IMR-90 (cell line): Measurements from ENCODE around the gene PSENEN. TPM values are rescaled to one million over a fixed set of nuclear protein-coding genes. Genes with fewer than 3 reads are reported as not detected.

Experiments
- ATAC-seq: fragments of 200-7000 bp; cut with Tn5 transposase; 2 replicates; pipeline ENCODE4 v1.9.1; 2020; ENCODE audit warnings: low read depth, mild to moderate bottlenecking, moderate library complexity
- BruUV-seq: library from RNA; stranded (reverse); fragments of 400-500 nt; replicated peaks from 2 replicates; lab custom pipeline; 2021; lab: Mats Ljungman, UMichigan
- CTCF ChIA-PET: fragments of 300-600 bp; formaldehyde crosslinking; extraction: SDS; loops from one replicate; lab custom pipeline; 2021; ENCODE audit warnings: antibody characterized with exemption; lab: Yijun Ruan, JAX
- POLR2A ChIA-PET: fragments of 300-600 bp; sonication (Branson Sonifier 250); formaldehyde crosslinking; loops from one replicate; lab custom pipeline; 2022; ENCODE audit warnings: antibody characterized with exemption; ENCODE audit not compliant: unreplicated experiment; lab: Charles Lee
- DNase-seq: peaks from one replicate; pipeline ENCODE4 v3.0.0; 2013
- H2AFZ ChIP-seq: replicated peaks from 2 replicates; pipeline ENCODE3; 2013; ENCODE audit warnings: low read length, mild to moderate bottlenecking; ENCODE audit not compliant: poor library complexity
- H2AK5ac ChIP-seq: 2 replicates; pipeline ENCODE4 v1.6.1; 2013; ENCODE audit warnings: low read depth, low read length, inconsistent platforms
- H2AK9ac ChIP-seq: replicated peaks from 2 replicates; pipeline ENCODE3; 2013; ENCODE audit warnings: mild to moderate bottlenecking, low read depth, low read length, moderate library complexity; ENCODE audit not compliant: poor library complexity
- H2BK120ac ChIP-seq: 2 replicates; pipeline ENCODE4 v1.6.1; 2013; ENCODE audit warnings: low read depth, low read length, inconsistent platforms
- H2BK15ac ChIP-seq: 3 replicates; pipeline ENCODE4 v1.6.1; 2013; ENCODE audit warnings: low read depth, low read length, inconsistent platforms
- H2BK20ac ChIP-seq: 2 replicates; pipeline ENCODE4 v1.6.1; 2013; ENCODE audit warnings: low read depth, mild to moderate bottlenecking, inconsistent platforms, low read length, moderate library complexity
- H2BK5ac ChIP-seq: 2 replicates; pipeline ENCODE4 v1.6.1; 2013; ENCODE audit warnings: mild to moderate bottlenecking, low read depth, low read length, inconsistent platforms; ENCODE audit not compliant: poor library complexity, severe bottlenecking
- H3K14ac ChIP-seq: replicated peaks from 2 replicates; pipeline ENCODE4 v1.6.1; 2013; ENCODE audit warnings: low read depth, low read length, inconsistent platforms
- H3K18ac ChIP-seq: 2 replicates; pipeline ENCODE4 v1.6.1; 2013; ENCODE audit warnings: low read depth, low read length, control low read depth
- H3K23ac ChIP-seq: 2 replicates; pipeline ENCODE4 v1.6.1; 2013; ENCODE audit warnings: low read depth, low read length, inconsistent platforms
- H3K27ac ChIP-seq: 2 replicates; pipeline ENCODE4 v1.5.1; 2013; ENCODE audit warnings: mild to moderate bottlenecking, control low read depth, low read length; ENCODE audit not compliant: insufficient read depth
- H3K27me3 ChIP-seq: 2 replicates; pipeline ENCODE4 v1.6.1; 2013; ENCODE audit warnings: low read length; ENCODE audit not compliant: control insufficient read depth, insufficient read depth
- H3K36me3 ChIP-seq: 2 replicates; pipeline ENCODE4 v1.6.1; 2013; ENCODE audit warnings: low read length, mixed read lengths; ENCODE audit not compliant: control insufficient read depth, insufficient read depth
- H3K4ac ChIP-seq: 2 replicates; pipeline ENCODE4 v1.6.1; 2013; ENCODE audit warnings: low read depth, low read length, inconsistent platforms
- H3K4me1 ChIP-seq: 2 replicates; pipeline ENCODE4 v1.6.1; 2013; ENCODE audit warnings: low read length, mixed read lengths; ENCODE audit not compliant: control insufficient read depth, insufficient read depth
- H3K4me2 ChIP-seq: 2 replicates; pipeline ENCODE4 v1.6.1; 2013; ENCODE audit warnings: low read depth, mild to moderate bottlenecking, control low read depth, low read length, moderate library complexity
- H3K4me3 ChIP-seq: 2 replicates; pipeline ENCODE4 v1.5.1; 2013; ENCODE audit warnings: low read depth, mild to moderate bottlenecking, control low read depth, low read length, moderate library complexity; ENCODE audit not compliant: insufficient read depth
- H3K56ac ChIP-seq: 2 replicates; pipeline ENCODE4 v1.6.1; 2013; ENCODE audit warnings: low read length, inconsistent platforms; ENCODE audit not compliant: insufficient read depth; ENCODE audit errors: extremely low read depth
- H3K79me1 ChIP-seq, 2 experiments: 2 replicates each; pipeline ENCODE4 v1.6.1; 2013; ENCODE audit warnings: low read length in 2 of 2, inconsistent platforms in 1 of 2, low read depth in 1 of 2
- H3K9ac ChIP-seq: 2 replicates; pipeline ENCODE4 v1.6.1; 2013; ENCODE audit warnings: low read depth, low read length, control low read depth
- H3K9me1 ChIP-seq: 2 replicates; pipeline ENCODE4 v1.6.1; 2013; ENCODE audit warnings: low read length, inconsistent platforms; ENCODE audit not compliant: insufficient read depth
- H3K9me3 ChIP-seq: 2 replicates; pipeline ENCODE4 v1.6.1; 2013; ENCODE audit warnings: low read length; ENCODE audit not compliant: control insufficient read depth, insufficient read depth
- H4K20me1 ChIP-seq: 2 replicates; pipeline ENCODE4 v1.6.1; 2013; ENCODE audit warnings: low read length, inconsistent platforms; ENCODE audit not compliant: insufficient read depth
- H4K5ac ChIP-seq: 2 replicates; pipeline ENCODE4 v1.6.1; 2013; ENCODE audit warnings: mild to moderate bottlenecking, low read depth, low read length, control low read depth
- H4K8ac ChIP-seq, 2 experiments: 2 replicates each; pipeline ENCODE4 v1.6.1; 2013; ENCODE audit warnings: low read depth in 2 of 2, low read length in 2 of 2, control low read depth in 1 of 2, inconsistent platforms in 1 of 2
- H4K91ac ChIP-seq: 2 replicates; pipeline ENCODE4 v1.6.1; 2013; ENCODE audit warnings: low read depth, low read length, inconsistent platforms; ENCODE audit not compliant: insufficient read depth
- BHLHE40 ChIP-seq: fragments of 150-350 bp; IDR thresholded peaks from 2 replicates; pipeline ENCODE4 v1.6.1; 2016; ENCODE audit warnings: mild to moderate bottlenecking, low read depth, low read length
- CEBPB ChIP-seq: IDR thresholded peaks from 2 replicates; pipeline ENCODE4 v1.6.1; 2012; ENCODE audit warnings: low read depth, low read length, improper control_type of control experiment
- CHD1 ChIP-seq: IDR thresholded peaks from 2 replicates; pipeline ENCODE4 v1.6.1; 2012; ENCODE audit warnings: low read depth, low read length, improper control_type of control experiment
- CTCF ChIP-seq: conservative IDR thresholded peaks from 2 replicates; pipeline ENCODE4 v1.5.1; 2012; ENCODE audit warnings: mild to moderate bottlenecking, low read depth, low read length, improper control_type of control experiment
- FOS ChIP-seq: fragments of 150-350 bp; IDR thresholded peaks from 2 replicates; pipeline ENCODE4 v1.6.1; 2016; ENCODE audit warnings: low read depth, low read length
- MAFK ChIP-seq: IDR thresholded peaks from 2 replicates; pipeline ENCODE4 v1.6.1; 2012; ENCODE audit warnings: low read depth, low read length, improper control_type of control experiment
- MAZ ChIP-seq: IDR thresholded peaks from 2 replicates; pipeline ENCODE4 v1.6.1; 2012; ENCODE audit warnings: low read depth, mild to moderate bottlenecking, low read length, improper control_type of control experiment, moderate library complexity, borderline replicate concordance
- MXI1 ChIP-seq: IDR thresholded peaks from 2 replicates; pipeline ENCODE4 v1.6.1; 2012; ENCODE audit warnings: low read depth, mild to moderate bottlenecking, low read length, moderate library complexity, borderline replicate concordance
- NFE2L2 ChIP-seq: fragments of 150-350 bp; IDR thresholded peaks from 2 replicates; pipeline ENCODE4 v1.6.1; 2016; ENCODE audit warnings: low read depth, mild to moderate bottlenecking, low read length
- POLR2A ChIP-seq: IDR thresholded peaks from 2 replicates; pipeline ENCODE4 v1.6.1; 2012; ENCODE audit warnings: mild to moderate bottlenecking, low read depth, low read length
- RCOR1 ChIP-seq: IDR thresholded peaks from 2 replicates; pipeline ENCODE4 v1.6.1; 2012; ENCODE audit warnings: mild to moderate bottlenecking, low read length, improper control_type of control experiment; ENCODE audit not compliant: insufficient replicate concordance
- RFX5 ChIP-seq: IDR thresholded peaks from 2 replicates; pipeline ENCODE4 v1.8.0; 2012; ENCODE audit warnings: low read depth, mild to moderate bottlenecking, low read length, moderate library complexity
- SMC3 ChIP-seq: fragments of 150-350 bp; IDR thresholded peaks from 2 replicates; pipeline ENCODE4 v1.6.1; 2016; ENCODE audit warnings: low read depth, mild to moderate bottlenecking, antibody characterized with exemption, low read length, moderate library complexity
- WGBS, 2 experiments: methylation state at CpG; one replicate each; pipeline versions ENCODE4 v1.1.5 to v1.1.7; 2013; ENCODE audit warnings: missing lambda C conversion rate in 2 of 2; ENCODE audit not compliant: insufficient read length in 1 of 2; ENCODE audit errors: extremely low coverage in 2 of 2; 5-methylcytosine and 5-hydroxymethylcytosine counted together
- dilution Hi-C: fragments of 300-500 bp; cut with HindIII; formaldehyde crosslinking; loops from one replicate; pipeline ENCODE4 v1.14.3; 2018; ENCODE audit warnings: low sequenced_read_pairs; ENCODE audit not compliant: unreplicated experiment
- in situ Hi-C: fragments of 300-500 bp; cut with MboI; formaldehyde crosslinking; loops from 3 replicates; pipeline ENCODE4 v1.14.3; 2019; ENCODE audit warnings: low sequenced_read_pairs, inconsistent platforms, mixed read lengths
- intact Hi-C: fragments of 100-400 bp; cut with micrococcal nuclease; formaldehyde crosslinking; loops from 2 replicates; pipeline ENCODE4 v1.10.0; 2022
- polyA plus RNA-seq, 3 experiments: library from polyadenylated mRNA; depleted of rRNA; stranded (reverse); fragments of >200 nt; gene quantifications; 2 replicates each; pipeline ENCODE4 v1.2.3, GENCODE V29; 2012; ENCODE audit warnings: low replicate concordance in 1 of 3
- total RNA-seq: library from RNA; depleted of rRNA; stranded (reverse); fragments of >200 nt; gene quantifications from 2 replicates; pipeline ENCODE4 v1.2.3, GENCODE V29; 2012
- TF ChIP-seq, protein P1 (sequence below): fragments of 150-350 bp; IDR thresholded peaks from 2 replicates; pipeline ENCODE4 v1.6.1; 2017; ENCODE audit warnings: mild to moderate bottlenecking, antibody characterized with exemption, low read length, low read depth
- TF ChIP-seq, protein P2 (sequence below): fragments of 150-350 bp; IDR thresholded peaks from 2 replicates; pipeline ENCODE4 v1.6.1; 2016; ENCODE audit warnings: low read depth, mild to moderate bottlenecking, low read length, moderate library complexity, borderline replicate concordance

Gene PSENEN
- total and polyA plus RNA-seq, 2 of the 4 experiments (the other 2 are of a cell fraction), result 9.0 to 47.0 TPM

- peak overlapping the region; percentile 49; the same call in 1 of the 2 replicates for H3K4ac ChIP-seq
- H3K9me3 ChIP-seq, result no peaks in the 10 kb centered on the region
- H3K23ac ChIP-seq, result 0 out of 2 replicates have a peak overlapping the region, but pooled peaks have one; percentile 63
- no peak overlapping the region for H3K56ac ChIP-seq
- dilution Hi-C loops (no loop called here), in situ Hi-C loops (no loop called here), intact Hi-C loops (no loop called here)
- CTCF ChIA-PET, result no interaction called here
- peak overlapping the region; percentile 78 for H2AFZ ChIP-seq
- H3K36me3 ChIP-seq, result peaks cover 4% of the 10 kb centered on the region
- no peaks in the 10 kb centered on the region for H3K27me3 ChIP-seq
- H2BK15ac ChIP-seq, result no peak overlapping the region
- WGBS, 2 experiments, result 44% methylated on average over 7 of the region's 13 CpGs; no CpG with 5 or more reads in 1 of the 2 experiments
- H2BK5ac ChIP-seq, result no peak overlapping the region
- H2AK9ac ChIP-seq, result peak overlapping the region; percentile 84
- H3K9me1 ChIP-seq, result peaks cover 6% of the 10 kb centered on the region; the same call in 1 of the 2 replicates
- ATAC-seq (no peak), DNase-seq (no peak)
- H3K4me2 ChIP-seq, result peak overlapping the region; percentile 85
- H4K5ac ChIP-seq, result peak overlapping the region; percentile 24
- H3K4me3 ChIP-seq, result peak overlapping the region; percentile 86
- POLR2A ChIA-PET, result no interaction called here
- peak overlapping the region; percentile 45; the same call in 1 of the 2 replicates for H3K9ac ChIP-seq
- H4K8ac ChIP-seq, result peak overlapping the region; percentile 24 to 66; a peak in 2 of 4 replicates
- no peak overlapping the region for H2BK20ac ChIP-seq
- H2BK120ac ChIP-seq, result no peak overlapping the region
- no TSS peak for BruUV-seq
- H3K14ac ChIP-seq, result peak overlapping the region; percentile 77
- peaks cover 7 to 18% of the 10 kb centered on the region in 2 experiments for H3K79me1 ChIP-seq
- H3K18ac ChIP-seq, result no peak overlapping the region
- no peak overlapping the region; the same call in 1 of the 2 replicates for H3K27ac ChIP-seq
- H4K20me1 ChIP-seq, result no peaks in the 10 kb centered on the region
- peak overlapping the region; percentile 74 for H2AK5ac ChIP-seq
- H4K91ac ChIP-seq, result peak overlapping the region; percentile 61; the same call in 1 of the 2 replicates
- H3K4me1 ChIP-seq, result peaks cover 6% of the 10 kb centered on the region
- no peak for TF ChIP-seq SMC3
- TF ChIP-seq, protein P1, sequence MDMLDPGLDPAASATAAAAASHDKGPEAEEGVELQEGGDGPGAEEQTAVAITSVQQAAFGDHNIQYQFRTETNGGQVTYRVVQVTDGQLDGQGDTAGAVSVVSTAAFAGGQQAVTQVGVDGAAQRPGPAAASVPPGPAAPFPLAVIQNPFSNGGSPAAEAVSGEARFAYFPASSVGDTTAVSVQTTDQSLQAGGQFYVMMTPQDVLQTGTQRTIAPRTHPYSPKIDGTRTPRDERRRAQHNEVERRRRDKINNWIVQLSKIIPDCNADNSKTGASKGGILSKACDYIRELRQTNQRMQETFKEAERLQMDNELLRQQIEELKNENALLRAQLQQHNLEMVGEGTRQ, result no peak
- no peak for TF ChIP-seq RFX5
- no peak for TF ChIP-seq CHD1
- no peak for TF ChIP-seq FOS
- TF ChIP-seq CTCF, result no peak
- no peak for TF ChIP-seq POLR2A
- TF ChIP-seq CEBPB, result no peak
- no peak for TF ChIP-seq RCOR1
- no peak for TF ChIP-seq MAZ
- TF ChIP-seq BHLHE40, result no peak
- no peak for TF ChIP-seq MXI1
- TF ChIP-seq MAFK, result no peak
- TF ChIP-seq NFE2L2, result no peak
- TF ChIP-seq, protein P2, sequence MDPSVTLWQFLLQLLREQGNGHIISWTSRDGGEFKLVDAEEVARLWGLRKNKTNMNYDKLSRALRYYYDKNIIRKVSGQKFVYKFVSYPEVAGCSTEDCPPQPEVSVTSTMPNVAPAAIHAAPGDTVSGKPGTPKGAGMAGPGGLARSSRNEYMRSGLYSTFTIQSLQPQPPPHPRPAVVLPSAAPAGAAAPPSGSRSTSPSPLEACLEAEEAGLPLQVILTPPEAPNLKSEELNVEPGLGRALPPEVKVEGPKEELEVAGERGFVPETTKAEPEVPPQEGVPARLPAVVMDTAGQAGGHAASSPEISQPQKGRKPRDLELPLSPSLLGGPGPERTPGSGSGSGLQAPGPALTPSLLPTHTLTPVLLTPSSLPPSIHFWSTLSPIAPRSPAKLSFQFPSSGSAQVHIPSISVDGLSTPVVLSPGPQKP, result no peak
These were observed 30.8 kb downstream of the PSENEN start for GRCh38 chr19:35776102-35776788.
